HCT116 (cell line): Measurements from ENCODE around the gene TRMT11.

Experiments used
- CBX3 ChIP-seq: IDR thresholded peaks from 2 replicates; pipeline ENCODE4 v1.6.1; 2012; ENCODE audit warnings: low read depth
- CEBPB ChIP-seq: IDR thresholded peaks from 2 replicates; pipeline ENCODE4 v1.6.1; 2012; ENCODE audit warnings: low read depth
- EZH2 ChIP-seq: fragments of 200-600 bp; sonication (generic); IDR thresholded peaks from 2 replicates; pipeline ENCODE4 v1.6.1; 2017; ENCODE audit warnings: antibody characterized with exemption, mixed run types
- EZH2phosphoT487 ChIP-seq: fragments of 200-600 bp; IDR thresholded peaks from 2 replicates; pipeline ENCODE4 v1.6.1; 2018; ENCODE audit warnings: antibody characterized with exemption, borderline replicate concordance
- JUND ChIP-seq: IDR thresholded peaks from 2 replicates; pipeline ENCODE4 v1.6.1; 2012
- POLR2A ChIP-seq: IDR thresholded peaks from 2 replicates; pipeline ENCODE4 v1.7.0; 2011; ENCODE audit warnings: borderline replicate concordance; ENCODE audit not compliant: insufficient read depth, insufficient read length; ENCODE audit errors: extremely low read depth
- POLR2AphosphoS5 ChIP-seq: IDR thresholded peaks from 2 replicates; pipeline ENCODE4 v1.6.1; 2011; ENCODE audit warnings: mild to moderate bottlenecking, low read depth, low read length, moderate library complexity
- RAD21 ChIP-seq: IDR thresholded peaks from 2 replicates; pipeline ENCODE4 v1.6.1; 2012; ENCODE audit warnings: low read depth, mild to moderate bottlenecking
- ZNF274 ChIP-seq: fragments of 200-500 bp; sonication (Bioruptor generic); IDR thresholded peaks from 2 replicates; pipeline ENCODE4 v1.6.1; 2014; ENCODE audit warnings: mild to moderate bottlenecking, low read depth, low read length, inconsistent platforms
- TF ChIP-seq, protein P1 (sequence below), 3 experiments: fragments of 200-600 bp in 1 of 3; sonication (generic) in 1 of 3; IDR thresholded peaks in 2 of 3; conservative IDR thresholded peaks in 1 of 3; 2 replicates each; pipeline ENCODE4 v1.5.1; 2012 to 2017; ENCODE audit warnings: low read depth in 2 of 3, low read length in 2 of 3, antibody characterized with exemption in 1 of 3, borderline replicate concordance in 1 of 3, control low read depth in 1 of 3, mild to moderate bottlenecking in 1 of 3, mixed read lengths in 1 of 3, mixed run types in 1 of 3, moderate library complexity in 1 of 3; ENCODE audit not compliant: insufficient read depth in 1 of 3
- TF ChIP-seq, protein P2 (sequence below): IDR thresholded peaks from 2 replicates; pipeline ENCODE4 v1.6.1; 2012
- TF ChIP-seq, protein P3 (sequence below): IDR thresholded peaks from 2 replicates; pipeline ENCODE4 v1.6.1; 2012

GRCh38 chr6:125948455-125948854 lies 37.9 kb upstream of the TRMT11 start:
- TF ChIP-seq POLR2AphosphoS5 = no peak
- TF ChIP-seq, protein P1, sequence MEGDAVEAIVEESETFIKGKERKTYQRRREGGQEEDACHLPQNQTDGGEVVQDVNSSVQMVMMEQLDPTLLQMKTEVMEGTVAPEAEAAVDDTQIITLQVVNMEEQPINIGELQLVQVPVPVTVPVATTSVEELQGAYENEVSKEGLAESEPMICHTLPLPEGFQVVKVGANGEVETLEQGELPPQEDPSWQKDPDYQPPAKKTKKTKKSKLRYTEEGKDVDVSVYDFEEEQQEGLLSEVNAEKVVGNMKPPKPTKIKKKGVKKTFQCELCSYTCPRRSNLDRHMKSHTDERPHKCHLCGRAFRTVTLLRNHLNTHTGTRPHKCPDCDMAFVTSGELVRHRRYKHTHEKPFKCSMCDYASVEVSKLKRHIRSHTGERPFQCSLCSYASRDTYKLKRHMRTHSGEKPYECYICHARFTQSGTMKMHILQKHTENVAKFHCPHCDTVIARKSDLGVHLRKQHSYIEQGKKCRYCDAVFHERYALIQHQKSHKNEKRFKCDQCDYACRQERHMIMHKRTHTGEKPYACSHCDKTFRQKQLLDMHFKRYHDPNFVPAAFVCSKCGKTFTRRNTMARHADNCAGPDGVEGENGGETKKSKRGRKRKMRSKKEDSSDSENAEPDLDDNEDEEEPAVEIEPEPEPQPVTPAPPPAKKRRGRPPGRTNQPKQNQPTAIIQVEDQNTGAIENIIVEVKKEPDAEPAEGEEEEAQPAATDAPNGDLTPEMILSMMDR (IDR thresholded peaks at IDR 0.05 in 2 of 3, conservative IDR thresholded peaks at IDR 0.05 in 1 of 3; ENCODE audit: borderline replicate concordance in 1 of 3, insufficient read depth in 1 of 3, low read depth in 2 of 3, low read length in 2 of 3) = no peak
- no peak for TF ChIP-seq POLR2A
- TF ChIP-seq, protein P2, sequence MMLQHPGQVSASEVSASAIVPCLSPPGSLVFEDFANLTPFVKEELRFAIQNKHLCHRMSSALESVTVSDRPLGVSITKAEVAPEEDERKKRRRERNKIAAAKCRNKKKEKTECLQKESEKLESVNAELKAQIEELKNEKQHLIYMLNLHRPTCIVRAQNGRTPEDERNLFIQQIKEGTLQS = no peak
- no peak for TF ChIP-seq EZH2phosphoT487
- TF ChIP-seq RAD21 = no peak
- TF ChIP-seq CEBPB = no peak
- TF ChIP-seq ZNF274 = no peak
- TF ChIP-seq, protein P3, sequence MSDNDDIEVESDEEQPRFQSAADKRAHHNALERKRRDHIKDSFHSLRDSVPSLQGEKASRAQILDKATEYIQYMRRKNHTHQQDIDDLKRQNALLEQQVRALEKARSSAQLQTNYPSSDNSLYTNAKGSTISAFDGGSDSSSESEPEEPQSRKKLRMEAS = no peak
- no peak for TF ChIP-seq EZH2
- no peak for TF ChIP-seq CBX3
- TF ChIP-seq JUND = no peak
